ENCODE results near the gene SH3GLB2. TPM values are rescaled to one million over a fixed set of nuclear protein-coding genes. Genes with fewer than 3 reads are reported as not detected.
"Not testable (repeated sequence)": the region's sequence is repeated elsewhere in the genome, so short reads cannot be mapped to it uniquely, and the experiment has no call there.

The SH3GLB2 gene
- total RNA-seq, 1 experiment from 2014 or later = 17.2 TPM

- no peak for DNase-seq (ENCODE audit: low spot score)
Measured at GRCh38 chr9:129014608-129015007, 13.5 kb downstream of the SH3GLB2 start.

DNA sequence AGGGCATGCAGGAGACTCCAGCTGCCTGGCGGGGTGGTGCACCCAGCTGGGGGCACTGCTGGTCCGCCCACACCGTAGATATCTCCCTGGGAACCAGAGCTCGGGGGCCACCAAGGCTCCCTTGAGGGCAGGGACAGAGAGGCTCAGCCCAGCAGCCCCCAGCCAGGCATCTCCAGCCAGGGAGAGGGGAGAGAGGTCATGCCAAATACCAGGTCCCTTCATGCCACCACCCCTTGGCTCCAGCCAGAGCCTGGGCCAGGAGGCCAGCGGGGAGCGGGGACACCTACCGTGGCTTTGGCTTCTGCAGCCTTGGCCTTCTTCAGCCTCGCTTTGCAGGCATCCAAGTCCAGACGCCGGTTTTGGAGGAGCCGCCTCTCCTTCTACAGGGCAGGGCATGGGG is 14.0 kb downstream of the SH3GLB2 start:
- DNase-seq (ENCODE audit: low spot score) = no peak

DNA sequence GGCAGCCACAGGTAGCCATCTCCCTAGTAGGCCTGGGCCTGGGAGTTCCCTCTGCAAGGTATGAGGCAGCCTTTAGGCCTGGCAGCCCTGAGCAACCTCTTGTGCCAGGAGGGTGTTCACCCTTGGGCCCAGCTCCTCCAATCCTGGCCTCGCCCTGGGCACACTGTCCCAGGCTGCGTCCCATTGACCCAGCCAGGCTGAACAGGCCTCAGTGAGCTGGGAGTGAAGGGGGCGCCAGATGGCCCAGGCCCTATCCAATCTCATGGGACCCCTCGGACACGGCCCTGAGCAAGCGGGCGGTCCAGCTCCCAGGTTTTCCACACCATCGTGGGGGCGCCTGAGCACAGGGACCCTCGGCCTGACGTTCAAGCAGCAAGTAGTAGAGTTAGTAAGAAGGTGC is 14.5 kb downstream of the SH3GLB2 start:
- DNase-seq (ENCODE audit: low spot score) = no peak

DNA sequence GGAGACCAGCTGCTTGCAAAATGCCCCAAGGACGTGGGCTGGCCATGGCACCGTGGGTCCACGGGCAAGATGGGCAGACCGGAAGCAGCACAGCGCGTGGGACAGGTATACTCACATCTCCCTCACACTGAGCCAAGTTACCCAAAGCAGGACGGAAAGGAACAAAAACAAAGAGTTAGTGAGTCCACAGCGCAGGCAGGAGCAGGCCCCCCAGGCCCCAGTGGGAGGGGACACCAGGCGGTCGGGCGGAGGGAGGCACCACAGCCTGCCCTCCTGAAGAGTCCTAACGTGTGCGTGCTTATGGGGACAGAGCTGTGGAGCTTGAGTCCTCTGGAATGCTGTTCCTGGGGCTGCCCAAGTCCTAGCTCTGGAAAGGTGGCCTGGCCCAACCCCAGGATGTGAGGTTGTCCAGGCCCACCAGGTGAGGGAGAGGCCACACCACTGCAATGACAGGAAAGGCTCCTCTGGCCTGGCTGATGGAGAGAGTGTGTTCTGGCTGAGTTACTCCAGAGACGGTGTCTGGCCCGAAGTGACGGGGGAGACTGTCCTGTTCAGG is 15.2 kb downstream of the SH3GLB2 start:
- DNase-seq (ENCODE audit: low spot score) = no peak

GRCh38 chr9:129012343-129012742 is 15.8 kb downstream of the SH3GLB2 start:
- DNase-seq (ENCODE audit: low spot score) = no peak

GRCh38 chr9:129011761-129012181 is 16.4 kb downstream of the SH3GLB2 start:
- no peak for DNase-seq (ENCODE audit: low spot score)

GRCh38 chr9:129011170-129011569 is 17.0 kb downstream of the SH3GLB2 start:
- no peak for DNase-seq (ENCODE audit: low spot score)

- no peak for DNase-seq (ENCODE audit: low spot score)
Measured at GRCh38 chr9:129010267-129010975, 17.7 kb downstream of the SH3GLB2 start.

DNA sequence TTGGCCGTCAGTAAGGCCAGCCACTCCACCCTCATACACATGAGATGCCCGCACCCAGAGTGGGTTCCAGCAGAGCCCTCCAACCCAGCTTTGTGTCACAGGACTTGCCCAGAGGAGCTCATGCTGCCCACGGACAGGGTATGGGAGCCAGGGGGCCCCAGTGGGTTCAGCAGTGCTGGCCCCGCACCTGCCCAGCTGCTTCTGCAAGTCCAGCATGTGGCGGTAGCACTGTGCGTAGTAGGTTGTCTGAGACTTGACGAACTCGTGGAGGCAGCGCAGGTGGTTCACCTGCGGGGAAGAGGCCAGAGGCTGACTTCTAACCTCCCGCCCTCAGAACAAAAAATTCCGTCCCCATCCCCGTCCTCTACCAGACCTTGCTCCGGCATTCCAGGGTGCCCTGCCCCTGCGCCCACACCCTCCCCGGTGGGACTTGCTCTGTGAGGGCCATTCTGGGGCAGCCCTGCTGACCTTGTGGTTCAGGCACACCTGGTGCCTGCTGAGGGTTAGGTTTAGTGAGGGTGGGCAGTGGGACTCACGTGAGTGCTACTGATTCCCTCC is 18.5 kb downstream of the SH3GLB2 start:
- no peak for DNase-seq (ENCODE audit: low spot score)

DNA sequence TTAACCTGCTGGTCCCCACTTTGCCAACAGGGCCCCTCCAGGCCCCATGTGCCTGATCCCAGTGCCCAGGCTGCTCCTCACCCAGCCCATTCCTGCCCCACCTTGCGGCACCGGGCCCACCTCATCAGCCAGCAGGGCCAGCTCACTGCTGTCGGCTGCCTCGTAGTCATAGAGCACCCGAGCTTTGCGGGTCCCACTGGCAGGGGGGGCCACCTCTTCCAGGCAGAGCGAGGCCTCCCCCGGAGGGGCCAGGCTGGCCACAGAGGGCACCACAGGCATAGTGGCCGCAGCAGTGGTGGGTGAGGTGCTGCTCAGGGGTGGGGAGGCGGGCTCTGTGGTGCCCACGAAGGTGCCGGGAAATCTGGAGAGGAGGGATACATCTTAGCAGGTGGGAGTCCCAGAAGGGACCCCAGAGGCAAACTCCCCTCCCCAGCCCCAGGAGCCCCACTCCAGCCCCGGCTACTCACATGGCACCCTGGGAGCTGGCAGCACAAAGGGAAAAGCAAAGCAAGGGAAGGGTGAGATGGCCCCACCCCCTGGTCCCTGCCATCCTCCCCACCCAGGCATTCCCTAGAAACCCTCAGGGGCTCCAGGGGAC is 19.0 kb downstream of the SH3GLB2 start:
- DNase-seq (ENCODE audit: low spot score) = no peak

GRCh38 chr9:129008469-129008965 is 19.6 kb downstream of the SH3GLB2 start:
- DNase-seq (ENCODE audit: low spot score) = peak; percentile 2

DNA sequence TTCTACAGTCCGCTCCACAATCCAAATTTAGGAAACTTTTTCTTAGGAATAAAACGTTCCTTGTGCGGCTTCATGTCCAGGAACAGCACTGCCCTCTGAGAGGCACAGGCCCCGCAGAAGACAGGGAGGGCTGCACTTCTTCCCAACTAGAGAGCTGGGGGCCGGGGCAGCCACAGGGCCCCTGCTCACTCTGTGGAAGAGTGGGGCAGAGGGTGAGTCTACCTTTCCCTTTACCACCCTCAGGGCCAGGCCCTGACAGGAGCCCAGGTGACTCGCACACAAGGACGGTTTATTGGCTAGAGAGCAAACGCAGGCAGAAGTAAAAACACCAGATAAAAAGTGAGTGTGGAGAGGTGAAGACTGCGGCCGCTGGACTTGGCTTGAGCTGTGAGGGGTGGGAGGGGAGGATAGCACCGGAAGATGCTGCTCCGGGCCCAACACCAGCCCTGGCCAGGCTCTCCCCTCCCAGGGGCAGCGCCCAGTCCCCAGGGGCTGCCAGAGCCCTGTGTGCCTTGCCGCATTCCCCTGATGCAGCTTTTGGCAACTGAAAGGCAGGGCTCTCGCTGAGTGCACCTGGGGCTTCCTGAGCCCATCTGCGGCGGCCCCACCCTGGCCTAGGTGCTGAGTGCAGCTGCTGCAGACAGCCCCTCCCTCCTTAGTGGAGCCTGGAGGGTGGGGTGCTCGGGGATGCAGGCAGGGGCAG is 20.2 kb downstream of the SH3GLB2 start:
- DNase-seq (ENCODE audit: low spot score) = no peak

GRCh38 chr9:129007035-129007765 is 20.9 kb downstream of the SH3GLB2 start:
- DNase-seq (ENCODE audit: low spot score) = no peak

DNA sequence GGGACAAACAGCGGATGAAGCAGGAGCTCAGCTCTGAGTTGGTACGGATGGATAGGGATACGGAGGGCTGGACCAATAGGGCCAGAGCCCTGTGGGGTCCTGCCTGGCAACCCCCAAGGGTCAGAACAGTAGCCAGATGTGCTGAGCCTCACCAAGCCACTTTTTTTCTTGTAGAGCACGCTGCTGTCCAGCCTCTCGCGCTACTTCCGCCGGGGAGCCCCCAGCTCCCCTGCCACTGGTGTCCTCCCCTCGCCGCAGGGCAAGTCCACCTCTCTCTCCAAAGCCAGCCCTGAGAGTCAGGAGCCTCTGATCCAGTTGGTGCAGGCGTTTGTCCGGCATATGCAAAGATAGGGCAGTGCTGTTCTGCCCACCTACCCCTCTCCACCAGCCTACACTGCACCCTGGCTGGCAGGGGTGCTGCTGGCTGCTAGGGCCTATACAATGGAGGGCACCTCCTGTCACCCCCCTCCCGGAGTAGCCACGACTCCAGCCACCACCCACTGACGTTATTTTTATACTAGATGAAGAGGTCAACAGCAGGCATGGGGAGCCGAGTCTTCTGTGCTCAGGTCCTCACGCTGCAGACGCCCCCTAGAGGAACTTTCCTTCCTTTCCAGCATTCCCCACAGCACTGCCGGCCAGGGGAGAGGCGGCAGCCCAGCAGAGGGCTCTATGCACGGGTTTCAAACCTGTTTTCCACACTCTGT is 21.6 kb downstream of the SH3GLB2 start:
- peak; percentile 60 for DNase-seq (ENCODE audit: low spot score)

DNA sequence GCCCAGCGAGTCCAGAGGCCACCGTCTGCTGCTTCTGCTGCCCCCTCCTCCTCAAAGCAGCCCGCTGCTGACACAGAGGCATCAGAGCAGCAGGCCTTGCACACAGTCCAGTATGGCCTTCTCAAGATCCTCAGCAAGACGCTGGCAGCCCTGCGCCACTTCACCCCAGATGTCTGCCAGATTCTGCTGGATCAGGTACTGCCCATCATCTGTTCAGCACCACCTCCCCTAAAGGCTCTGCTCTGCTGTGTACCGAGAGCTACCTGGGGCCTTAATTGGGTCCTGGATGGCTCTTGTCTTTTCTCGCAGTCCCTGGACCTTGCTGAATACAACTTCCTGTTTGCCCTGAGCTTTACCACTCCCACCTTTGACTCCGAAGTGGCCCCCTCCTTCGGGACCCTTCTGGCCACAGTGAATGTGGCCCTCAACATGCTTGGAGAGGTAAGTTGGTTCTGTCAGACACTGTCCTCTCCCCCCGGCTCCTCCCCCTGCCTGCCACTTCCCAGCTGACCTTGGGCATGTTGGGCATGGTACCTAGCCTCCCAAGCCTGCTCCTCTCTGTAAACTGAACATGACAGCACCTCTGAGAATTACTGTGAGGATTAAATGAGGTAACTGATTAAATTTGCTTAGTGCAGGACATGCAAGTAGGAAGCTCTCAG is 22.7 kb downstream of the SH3GLB2 start:
- DNase-seq (ENCODE audit: low spot score) = no peak

DNA sequence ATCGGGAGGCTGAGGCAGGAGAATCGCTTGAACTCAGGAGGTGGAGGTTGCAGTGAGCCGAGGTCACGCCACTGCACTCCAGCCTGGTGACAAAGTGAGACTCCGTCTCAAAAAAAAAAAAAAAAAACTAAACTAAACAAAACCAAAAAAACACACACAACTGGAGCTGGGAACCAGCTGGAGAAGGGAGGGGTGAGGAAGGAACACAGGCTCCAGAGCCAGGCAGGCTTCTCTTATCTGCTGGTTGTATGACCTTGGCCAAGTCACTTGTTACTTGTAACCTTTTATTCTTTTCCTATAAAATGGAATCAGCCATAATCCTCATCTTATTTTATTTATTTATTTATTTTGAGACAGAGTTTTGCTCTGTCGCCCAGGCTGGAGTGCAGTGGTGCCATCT is 24.0 kb downstream of the SH3GLB2 start:
- not testable (repeated sequence) for DNase-seq (ENCODE audit: low spot score)

GRCh38 chr9:129002992-129003391 is 25.1 kb downstream of the SH3GLB2 start:
- DNase-seq (ENCODE audit: low spot score) = no peak

- DNase-seq (ENCODE audit: low spot score) = no peak
Measured at GRCh38 chr9:129001504-129002325, 26.4 kb downstream of the SH3GLB2 start.

DNA sequence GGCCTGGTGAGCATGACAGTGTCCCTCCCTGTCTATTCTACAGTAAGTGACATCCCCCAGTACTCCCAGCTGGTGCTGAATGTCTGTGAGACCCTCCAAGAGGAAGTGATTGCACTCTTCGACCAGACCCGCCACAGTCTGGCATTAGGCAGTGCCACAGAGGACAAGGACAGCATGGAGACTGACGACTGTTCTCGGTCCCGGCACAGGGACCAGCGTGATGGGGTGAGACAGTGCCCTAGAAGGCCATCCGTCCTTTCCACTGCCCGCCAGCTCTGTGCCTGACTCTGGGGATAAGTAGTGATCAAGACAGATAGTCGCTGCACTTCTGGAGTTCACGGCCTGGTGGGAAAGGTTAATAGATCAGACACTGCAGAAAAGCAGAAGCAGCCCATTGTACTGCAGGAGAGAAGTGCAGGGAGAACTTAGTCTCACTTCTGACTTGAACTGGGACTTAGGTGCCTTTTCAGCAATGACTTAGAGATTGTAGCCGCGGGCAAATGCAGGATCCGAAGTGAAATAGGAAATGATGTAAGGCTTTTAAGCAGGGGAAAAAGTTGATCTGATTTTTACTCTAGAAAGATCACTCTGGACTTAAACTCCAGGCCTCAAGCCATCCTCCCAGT is 28.4 kb downstream of the SH3GLB2 start:
- no peak for DNase-seq (ENCODE audit: low spot score)

Measured in H4 (cell line).